Keratinocyte (primary cell): ENCODE data around the gene BTLA. TPM values are rescaled to one million over a fixed set of nuclear protein-coding genes. Genes with fewer than 3 reads are reported as not detected.

Experiments
- DNase-seq: peaks from one replicate; pipeline ENCODE4 v3.0.0-alpha.2; 2011; ENCODE audit warnings: low read depth, missing footprints, low spot score
- FAIRE-seq: peaks from 2 replicates; lab custom pipeline; 2011; peaks lifted over from hg19 to GRCh38; lab: Jason Lieb, UNC
- H2AFZ ChIP-seq: 2 replicates; pipeline ENCODE4 v1.6.0; 2012; ENCODE audit warnings: low read length, control low read depth, inconsistent platforms; ENCODE audit not compliant: control insufficient read depth
- H3K27ac ChIP-seq: 2 replicates; pipeline ENCODE4 v1.5.1; 2011; ENCODE audit warnings: low read length; ENCODE audit not compliant: control insufficient read depth, insufficient read depth
- H3K27me3 ChIP-seq: 3 replicates; pipeline ENCODE4 v1.6.0; 2011; ENCODE audit warnings: low read length; ENCODE audit not compliant: control insufficient read depth, insufficient read depth; ENCODE audit errors: extremely low read depth
- H3K36me3 ChIP-seq, 2 experiments: 2 replicates in 1 of 2; 3 replicates in 1 of 2; pipeline ENCODE4 v1.5.1; 2011; ENCODE audit warnings: low read length in 2 of 2, mild to moderate bottlenecking in 1 of 2; ENCODE audit not compliant: control insufficient read depth in 2 of 2, insufficient read depth in 2 of 2; ENCODE audit errors: extremely low read depth in 1 of 2
- H3K4me1 ChIP-seq: 3 replicates; pipeline ENCODE4 v1.5.1; 2011; ENCODE audit warnings: low read length; ENCODE audit not compliant: control insufficient read depth, insufficient read depth; ENCODE audit errors: extremely low read depth
- H3K4me2 ChIP-seq: 3 replicates; pipeline ENCODE4 v1.6.0; 2011; ENCODE audit warnings: low read depth, low read length; ENCODE audit not compliant: control insufficient read depth, insufficient read depth; ENCODE audit errors: extremely low read depth
- H3K4me3 ChIP-seq, 3 experiments: fragments of 200-600 bp in 1 of 3; sonication (generic) in 1 of 3; 2 replicates in 2 of 3; 3 replicates in 1 of 3; pipeline ENCODE4 v1.5.1; 2011 to 2016; ENCODE audit warnings: low read length in 3 of 3, mild to moderate bottlenecking in 3 of 3, control low read depth in 2 of 3, inconsistent platforms in 1 of 3, low read depth in 1 of 3, mixed read lengths in 1 of 3, mixed run types in 1 of 3, moderate library complexity in 1 of 3; ENCODE audit not compliant: control insufficient read depth in 2 of 3, insufficient read depth in 2 of 3; ENCODE audit errors: extremely low read depth in 1 of 3
- H3K79me2 ChIP-seq: 2 replicates; pipeline ENCODE4 v1.6.0; 2012; ENCODE audit warnings: low read length; ENCODE audit not compliant: control insufficient read depth, insufficient read depth
- H3K9ac ChIP-seq: 3 replicates; pipeline ENCODE4 v1.6.0; 2011; ENCODE audit warnings: low read length; ENCODE audit not compliant: control insufficient read depth, insufficient read depth; ENCODE audit errors: extremely low read depth
- H3K9me1 ChIP-seq: 3 replicates; pipeline ENCODE4 v1.6.0; 2011; ENCODE audit warnings: low read length; ENCODE audit not compliant: control insufficient read depth, insufficient read depth; ENCODE audit errors: extremely low read depth
- H3K9me3 ChIP-seq: 2 replicates; pipeline ENCODE4 v1.5.1; 2012; ENCODE audit warnings: low read depth, low read length; ENCODE audit not compliant: control insufficient read depth
- H4K20me1 ChIP-seq: 3 replicates; pipeline ENCODE4 v1.6.0; 2011; ENCODE audit warnings: low read length; ENCODE audit not compliant: control insufficient read depth, insufficient read depth; ENCODE audit errors: extremely low read depth
- CTCF ChIP-seq, 3 experiments: IDR thresholded peaks in 1 of 3; conservative IDR thresholded peaks in 1 of 3; optimal IDR thresholded peaks in 1 of 3; 2 replicates in 2 of 3; 3 replicates in 1 of 3; pipeline versions ENCODE3 to v1.5.1; 2011; ENCODE audit warnings: low read length in 3 of 3, mild to moderate bottlenecking in 3 of 3, moderate library complexity in 2 of 3, control low read depth in 1 of 3, inconsistent platforms in 1 of 3; ENCODE audit not compliant: insufficient read depth in 2 of 3; ENCODE audit errors: extremely low read depth in 1 of 3
- EZH2 ChIP-seq: IDR thresholded peaks from one replicate; pipeline ENCODE4 v1.6.1; 2012; ENCODE audit warnings: inconsistent platforms, mild to moderate bottlenecking, low read length, moderate library complexity
- dilution Hi-C: fragments of 300-500 bp; cut with MboI; formaldehyde crosslinking; loops from one replicate; pipeline ENCODE4 v1.7.0; 2020; ENCODE audit warnings: low sequenced_read_pairs; ENCODE audit not compliant: extremely low pct_ligation_motif_present
- polyA plus RNA-seq, 5 experiments: library from polyadenylated mRNA; depleted of rRNA in 3 of 5; stranded (reverse) in 3 of 5; stranded (forward) in 1 of 5; unstranded in 1 of 5; fragments of >200 nt; gene quantifications; 1 replicate in 1 of 5; 2 replicates in 3 of 5; 3 replicates in 1 of 5; pipeline versions ENCODE4 v1.2.1 to v1.2.3, GENCODE V29; 2011 to 2012; ENCODE audit warnings: missing spikeins in 2 of 5, low read depth in 1 of 5, low replicate concordance in 1 of 5

The BTLA gene
- polyA plus RNA-seq, 1 donor (not counting 4 experiments of a cell fraction or from before 2014, with no cell fraction given), result 0.08 TPM

- Histone ChIP-seq H3K79me2 (no peaks in the 10 kb centered on the region), H3K27me3 (no peaks in the 10 kb centered on the region), H3K36me3 (no peaks in the 10 kb centered on the region), H3K27ac (no peak overlapping the region), H3K9me3 (no peaks in the 10 kb centered on the region), H4K20me1 (no peaks in the 10 kb centered on the region), H3K9me1 (no peaks in the 10 kb centered on the region), H2AFZ (no peak overlapping the region), H3K4me1 (no peaks in the 10 kb centered on the region), H3K9ac (no peak overlapping the region), H3K4me3 (no peak overlapping the region), H3K4me2 (no peak overlapping the region)
- no peak for FAIRE-seq
- DNase-seq, result no peak
- TF ChIP-seq CTCF (optimal IDR thresholded peaks at IDR 0.05 in 1 of 3, IDR thresholded peaks at IDR 0.05 in 1 of 3, conservative IDR thresholded peaks at IDR 0.05 in 1 of 3; ENCODE audit: extremely low read depth in 1 of 3, insufficient read depth in 2 of 3, low read length in 3 of 3) (no peak), EZH2 (no peak)
- dilution Hi-C loops, result no loop called here
These were observed 9.4 kb downstream of the BTLA start for GRCh38 chr3:112489674-112490479.

GRCh38 chr3:112486811-112487505 is 12.3 kb downstream of the BTLA start:
- no peak for DNase-seq

More at GRCh38 chr3:112486811-112487505, 12.3 kb downstream of the BTLA start:
- TF ChIP-seq EZH2 (no peak), CTCF (optimal IDR thresholded peaks at IDR 0.05 in 1 of 3, IDR thresholded peaks at IDR 0.05 in 1 of 3, conservative IDR thresholded peaks at IDR 0.05 in 1 of 3; ENCODE audit: extremely low read depth in 1 of 3, insufficient read depth in 2 of 3, low read length in 3 of 3) (no peak)
- Histone ChIP-seq H3K9ac (no peak overlapping the region), H3K27me3 (no peaks in the 10 kb centered on the region), H3K4me2 (no peak overlapping the region), H4K20me1 (no peaks in the 10 kb centered on the region), H3K9me1 (no peaks in the 10 kb centered on the region), H3K79me2 (no peaks in the 10 kb centered on the region), H3K36me3 (no peaks in the 10 kb centered on the region), H3K4me3 (no peak overlapping the region), H3K9me3 (no peaks in the 10 kb centered on the region), H3K4me1 (no peaks in the 10 kb centered on the region), H3K27ac (no peak overlapping the region), H2AFZ (no peak overlapping the region)
- dilution Hi-C loops, result no loop called here
- no peak for FAIRE-seq
